ENCODE data around the gene SH3GL3.

Gene SH3GL3

DNA sequence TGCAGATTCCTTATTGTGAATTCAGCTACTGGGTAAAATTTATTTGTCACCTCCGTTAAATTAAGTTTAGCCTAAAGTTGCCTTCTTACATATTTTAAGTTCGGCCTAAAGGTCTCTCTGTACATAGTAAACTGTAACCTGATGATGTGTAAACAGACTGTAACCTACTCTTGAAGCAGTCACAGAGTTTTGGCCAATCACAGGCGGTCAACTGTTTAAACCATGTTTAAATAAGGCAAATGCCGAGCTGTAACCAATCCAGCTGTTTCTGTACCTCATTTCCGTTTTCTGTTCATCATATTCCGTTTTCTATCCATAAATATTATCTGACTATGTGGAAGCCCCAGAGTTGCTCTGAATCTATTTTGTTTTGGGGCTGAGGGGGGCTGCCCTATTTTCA, 204.4 kb downstream of the SH3GL3 start:
- ChIA-PET CTCF (no interaction called here), POLR2A (no interaction called here)
- TF ChIP-seq, protein P1, sequence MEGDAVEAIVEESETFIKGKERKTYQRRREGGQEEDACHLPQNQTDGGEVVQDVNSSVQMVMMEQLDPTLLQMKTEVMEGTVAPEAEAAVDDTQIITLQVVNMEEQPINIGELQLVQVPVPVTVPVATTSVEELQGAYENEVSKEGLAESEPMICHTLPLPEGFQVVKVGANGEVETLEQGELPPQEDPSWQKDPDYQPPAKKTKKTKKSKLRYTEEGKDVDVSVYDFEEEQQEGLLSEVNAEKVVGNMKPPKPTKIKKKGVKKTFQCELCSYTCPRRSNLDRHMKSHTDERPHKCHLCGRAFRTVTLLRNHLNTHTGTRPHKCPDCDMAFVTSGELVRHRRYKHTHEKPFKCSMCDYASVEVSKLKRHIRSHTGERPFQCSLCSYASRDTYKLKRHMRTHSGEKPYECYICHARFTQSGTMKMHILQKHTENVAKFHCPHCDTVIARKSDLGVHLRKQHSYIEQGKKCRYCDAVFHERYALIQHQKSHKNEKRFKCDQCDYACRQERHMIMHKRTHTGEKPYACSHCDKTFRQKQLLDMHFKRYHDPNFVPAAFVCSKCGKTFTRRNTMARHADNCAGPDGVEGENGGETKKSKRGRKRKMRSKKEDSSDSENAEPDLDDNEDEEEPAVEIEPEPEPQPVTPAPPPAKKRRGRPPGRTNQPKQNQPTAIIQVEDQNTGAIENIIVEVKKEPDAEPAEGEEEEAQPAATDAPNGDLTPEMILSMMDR (IDR thresholded peaks at IDR 0.05; ENCODE audit: insufficient read depth, low read length, missing control alignments), result no peak
- no peak for DNase-seq (ENCODE audit: low read depth, low spot score)
- no peak overlapping the region for H3K4me3 ChIP-seq (ENCODE audit: low read depth, low read length)

DNA sequence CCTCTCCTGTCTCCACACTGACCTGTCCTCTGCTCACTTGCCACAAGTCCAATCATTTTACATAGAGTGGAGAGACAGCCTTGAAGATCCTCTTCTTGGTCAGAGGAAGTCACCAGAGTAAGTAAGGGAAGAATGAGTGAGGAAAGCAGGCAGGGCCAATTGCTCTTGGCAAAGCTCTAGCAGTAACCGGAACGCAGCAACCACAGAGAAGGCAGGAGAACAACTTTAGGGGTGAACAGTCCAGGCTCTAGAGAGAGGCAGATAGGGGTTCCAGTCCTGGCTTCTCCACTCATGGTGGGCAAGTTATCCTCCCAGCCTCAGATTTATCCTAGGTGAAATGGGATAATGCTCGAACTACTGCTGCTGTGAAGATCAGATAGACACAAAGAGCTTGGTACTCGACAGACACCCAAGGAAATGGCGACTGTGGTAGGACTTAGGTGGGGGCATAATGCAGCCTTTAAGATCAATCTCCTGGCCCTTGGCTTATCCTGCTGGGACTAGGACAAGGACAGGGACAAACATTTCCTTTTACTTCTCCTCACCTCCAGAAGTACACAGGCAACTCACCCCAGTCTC, 205.6 kb downstream of the SH3GL3 start:
- TF ChIP-seq, protein P1 (IDR thresholded peaks at IDR 0.05; ENCODE audit: insufficient read depth, low read length, missing control alignments), result no peak
- ChIA-PET POLR2A (interaction anchor here (0.6 kb wide), 1 partner anchor 32 kb away, joined by 3 read pairs; no protein-coding TSS in a partner anchor), CTCF (no interaction called here)
- DNase-seq (ENCODE audit: low read depth, low spot score), result no peak
- no peak overlapping the region for H3K4me3 ChIP-seq (ENCODE audit: low read depth, low read length)

DNA sequence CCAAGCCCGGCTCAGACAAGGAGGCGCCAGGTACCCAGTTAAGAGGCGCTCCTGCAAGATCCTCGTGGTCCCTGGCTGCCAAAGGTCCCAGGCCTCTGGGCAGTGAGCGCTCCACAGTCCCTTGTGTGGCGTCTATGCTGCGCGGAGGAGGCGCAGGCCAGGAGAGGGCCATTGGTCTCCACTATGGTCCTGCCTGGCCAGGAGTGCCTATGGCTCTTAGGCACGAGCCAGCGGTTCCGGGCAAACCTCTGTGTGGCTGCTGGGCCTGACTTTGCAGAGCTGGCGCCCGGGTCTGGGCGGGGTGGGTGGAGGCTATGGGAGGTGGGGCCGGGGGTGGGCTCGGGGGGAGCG, 206.1 kb downstream of the SH3GL3 start:
- ChIA-PET POLR2A (interaction anchor here (0.6 kb wide), 1 partner anchor 32 kb away, joined by 3 read pairs; no protein-coding TSS in a partner anchor), CTCF (no interaction called here)
- no peak overlapping the region for H3K4me3 ChIP-seq (ENCODE audit: low read depth, low read length)
- TF ChIP-seq, protein P1 (IDR thresholded peaks at IDR 0.05; ENCODE audit: insufficient read depth, low read length, missing control alignments), result no peak
- DNase-seq (ENCODE audit: low read depth, low spot score), result no peak

DNA sequence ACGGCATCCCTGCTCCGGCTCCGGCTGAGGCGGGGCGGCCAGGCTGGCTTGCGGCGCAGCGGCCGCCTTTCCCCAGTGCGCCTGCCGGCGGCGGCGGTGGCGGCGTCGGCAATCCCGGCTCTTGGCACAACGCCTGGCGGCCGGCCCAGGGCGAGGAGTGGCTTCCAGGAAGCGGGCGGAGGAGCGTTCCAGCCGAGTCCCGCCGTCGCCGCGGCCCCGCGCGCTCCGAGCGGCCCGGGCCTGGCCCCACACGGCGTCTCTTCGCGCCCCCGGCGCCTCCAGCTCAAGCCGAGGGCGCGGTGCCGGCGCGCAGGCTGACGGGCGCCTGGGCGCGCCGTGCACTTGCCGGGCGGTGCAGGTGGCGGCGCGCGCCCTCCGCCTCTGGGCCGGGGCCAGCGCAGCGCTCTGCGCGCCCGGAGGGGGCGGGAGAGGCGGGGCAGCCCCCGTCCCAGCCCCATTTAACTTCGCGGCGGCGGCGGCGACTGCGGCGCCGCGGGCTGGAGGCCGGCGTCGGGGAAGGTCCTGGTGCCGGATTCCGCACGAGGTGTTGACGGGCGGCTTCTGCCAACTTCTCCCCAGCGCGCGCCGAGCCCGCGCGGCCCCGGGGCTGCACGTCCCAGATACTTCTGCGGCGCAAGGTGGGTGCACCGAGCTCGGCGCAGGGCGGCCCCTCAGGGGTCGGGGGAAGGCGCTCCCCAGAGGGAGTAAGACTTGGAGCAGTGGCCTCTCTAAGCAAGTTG, 206.7 kb downstream of the SH3GL3 start, which contains the start of gene ADAMTSL3:
ADAMTSL3 (plus strand) TSS at position 485 of the 740 bp plus-strand sequence. CDS start 1,639 bp downstream, outside the sequence.
- TF ChIP-seq, protein P1 (IDR thresholded peaks at IDR 0.05; ENCODE audit: insufficient read depth, low read length, missing control alignments), result no peak
- H3K4me3 ChIP-seq (ENCODE audit: low read depth, low read length), result no peak within 1 kb of the TSS
- no peak for DNase-seq (ENCODE audit: low read depth, low spot score)
- ChIA-PET POLR2A (no interaction called here), CTCF (no interaction called here)

DNA sequence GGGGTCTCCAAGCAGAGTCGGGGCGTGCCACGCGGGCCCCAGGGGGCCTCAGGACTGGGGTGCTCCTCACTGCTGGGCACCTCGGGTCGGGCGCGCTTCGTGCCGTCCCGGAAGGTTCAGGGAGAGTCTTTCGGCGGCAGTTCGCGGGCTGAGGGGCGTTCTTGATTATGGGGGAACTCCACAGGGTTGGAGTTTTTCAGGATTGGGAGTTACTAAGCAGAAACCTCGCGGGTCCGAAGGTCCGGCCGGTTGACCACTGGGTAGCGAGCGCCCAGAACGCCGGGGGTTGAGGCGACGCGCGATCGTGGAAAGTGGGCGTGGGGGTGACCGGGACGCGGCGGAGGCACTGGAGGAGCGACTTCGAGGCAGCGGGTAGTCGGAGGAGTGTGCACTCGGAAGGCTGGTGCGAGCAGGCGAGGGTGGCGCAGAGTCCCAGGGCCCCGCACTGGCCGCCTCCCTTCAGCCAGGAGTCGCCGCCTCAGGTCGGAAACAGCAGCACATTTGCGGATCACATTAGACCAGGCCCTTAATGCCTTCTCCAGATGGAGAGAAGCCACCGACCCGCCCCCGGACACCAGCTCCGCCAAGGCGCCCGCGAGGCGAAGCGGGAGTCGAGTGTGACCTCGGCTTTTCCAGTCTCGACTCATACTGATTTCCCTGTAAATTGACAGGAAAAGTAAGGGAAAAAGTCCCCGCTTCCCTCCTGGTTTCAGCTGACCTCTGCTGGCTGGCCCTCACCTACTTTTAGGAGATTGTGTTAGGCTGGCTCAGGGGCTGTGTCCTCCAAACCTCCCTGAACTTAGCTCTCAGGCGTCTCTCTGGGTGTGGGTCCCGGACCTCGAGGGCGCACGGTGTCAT, 207.5 kb downstream of the SH3GL3 start:
- DNase-seq (ENCODE audit: low read depth, low spot score), result no peak
- TF ChIP-seq, protein P1 (IDR thresholded peaks at IDR 0.05; ENCODE audit: insufficient read depth, low read length, missing control alignments), result no peak
- no peak overlapping the region for H3K4me3 ChIP-seq (ENCODE audit: low read depth, low read length)
- POLR2A ChIA-PET, result no interaction called here
- CTCF ChIA-PET, result no interaction called here

DNA sequence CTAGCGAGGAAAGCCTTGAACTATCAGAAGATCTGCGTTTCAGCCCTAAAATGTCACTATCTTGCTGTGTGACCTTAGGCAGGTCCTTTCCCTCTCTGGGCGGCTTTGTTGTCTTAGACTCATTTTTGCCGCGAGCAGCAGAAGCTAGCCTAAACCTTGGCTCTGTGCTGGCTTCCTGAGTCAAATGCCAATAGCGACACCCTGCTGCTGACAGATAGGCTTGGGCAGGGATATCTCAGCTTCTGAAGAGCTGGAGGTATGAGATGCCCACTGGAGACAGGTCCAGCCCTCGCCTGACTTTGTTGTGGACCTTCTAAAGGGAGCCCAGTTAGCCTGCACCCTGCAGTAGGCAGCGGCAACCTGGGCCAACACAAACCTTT, 208.1 kb downstream of the SH3GL3 start:
- DNase-seq (ENCODE audit: low read depth, low spot score), result no peak
- ChIA-PET CTCF (no interaction called here), POLR2A (no interaction called here)
- no peak overlapping the region for H3K4me3 ChIP-seq (ENCODE audit: low read depth, low read length)
- TF ChIP-seq, protein P1 (IDR thresholded peaks at IDR 0.05; ENCODE audit: insufficient read depth, low read length, missing control alignments), result no peak
